Suppressor macrophage treated with lipopolysaccharide for 1 hour (primary cell): ENCODE measurements around the gene SCN5A.

Experiments used
- DNase-seq, 3 donors: peaks; one replicate each; pipeline ENCODE4 v3.0.0-alpha.2; 2020 to 2022

The SCN5A gene

GRCh38 chr3:38620236-38620635 lies 29.3 kb downstream of the SCN5A start:
- DNase-seq: no peak

GRCh38 chr3:38618343-38618742 lies 31.1 kb downstream of the SCN5A start:
- DNase-seq: no peak

- DNase-seq: no peak
These were observed 31.9 kb downstream of the SCN5A start for GRCh38 chr3:38617586-38617985.

- DNase-seq: no peak
These were observed 32.4 kb downstream of the SCN5A start for GRCh38 chr3:38617137-38617536.

GRCh38 chr3:38616658-38617057 lies 32.8 kb downstream of the SCN5A start:
- DNase-seq: no peak

- no peak for DNase-seq
These were observed 33.4 kb downstream of the SCN5A start for GRCh38 chr3:38616111-38616510.

- DNase-seq: no peak
These were observed 34.7 kb downstream of the SCN5A start for GRCh38 chr3:38614651-38615352.

GRCh38 chr3:38614091-38614490 lies 35.4 kb downstream of the SCN5A start:
- no peak for DNase-seq

GRCh38 chr3:38613426-38613825 lies 36.1 kb downstream of the SCN5A start:
- no peak for DNase-seq

- no peak for DNase-seq
These were observed 37.6 kb downstream of the SCN5A start for GRCh38 chr3:38611866-38612265.

GRCh38 chr3:38610934-38611333 lies 38.6 kb downstream of the SCN5A start:
- DNase-seq: no peak

GRCh38 chr3:38610436-38610835 lies 39.1 kb downstream of the SCN5A start:
- DNase-seq: no peak

GRCh38 chr3:38609386-38610111 lies 39.9 kb downstream of the SCN5A start:
- no peak for DNase-seq

GRCh38 chr3:38608961-38609360 lies 40.5 kb downstream of the SCN5A start:
- no peak for DNase-seq

GRCh38 chr3:38608086-38608775 lies 41.3 kb downstream of the SCN5A start:
- no peak for DNase-seq

- no peak for DNase-seq
These were observed 42.9 kb downstream of the SCN5A start for GRCh38 chr3:38606561-38606960.

GRCh38 chr3:38605981-38606380 lies 43.5 kb downstream of the SCN5A start:
- DNase-seq: no peak

GRCh38 chr3:38604246-38604645 lies 45.2 kb downstream of the SCN5A start:
- DNase-seq: no peak

- DNase-seq: no peak
These were observed 45.8 kb downstream of the SCN5A start for GRCh38 chr3:38603731-38604131.

- DNase-seq: no peak
These were observed 46.8 kb downstream of the SCN5A start for GRCh38 chr3:38602576-38603250.

GRCh38 chr3:38601956-38602550 lies 47.4 kb downstream of the SCN5A start:
- DNase-seq: no peak

- DNase-seq: no peak
These were observed 48.9 kb downstream of the SCN5A start for GRCh38 chr3:38600551-38600950.

- no peak for DNase-seq
These were observed 49.6 kb downstream of the SCN5A start for GRCh38 chr3:38599886-38600285.
